HEK293 (cell line): ENCODE results near the gene SLC6A11.

ENCODE experiments used
- CTCF ChIA-PET: fragments of 350-600 bp; formaldehyde crosslinking; extraction: SDS; loops from one replicate; lab custom pipeline; 2021; ENCODE audit warnings: antibody characterized with exemption; lab: Yijun Ruan, JAX
- POLR2A ChIA-PET: fragments of 300-600 bp; formaldehyde crosslinking; extraction: SDS; loops from one replicate; lab custom pipeline; 2020; ENCODE audit warnings: antibody characterized with exemption, inconsistent platforms; lab: Yijun Ruan, JAX
- H3K27ac ChIP-seq: fragments of 200-500 bp; sonication (Bioruptor generic); 2 replicates; pipeline ENCODE4 v1.5.1; 2014; ENCODE audit warnings: low read depth, low read length, control low read depth, inconsistent platforms; ENCODE audit errors: extremely low read depth
- H3K36me3 ChIP-seq, 2 experiments: fragments of 200-500 bp in 1 of 2; sonication (Bioruptor generic) in 1 of 2; 1 replicate in 1 of 2; 2 replicates in 1 of 2; pipeline ENCODE4 v1.5.1; 2014 to 2017; ENCODE audit warnings: inconsistent platforms in 2 of 2, low read length in 2 of 2; ENCODE audit not compliant: control insufficient read depth in 2 of 2, insufficient read depth in 1 of 2
- H3K4me1 ChIP-seq: fragments of 200-500 bp; sonication (Bioruptor generic); 2 replicates; pipeline ENCODE4 v1.5.1; 2014; ENCODE audit warnings: mild to moderate bottlenecking, low read length, inconsistent platforms; ENCODE audit not compliant: control insufficient read depth, insufficient read depth
- H3K4me3 ChIP-seq: 2 replicates; pipeline ENCODE4 v1.5.1; 2011; ENCODE audit warnings: low read depth, mild to moderate bottlenecking, control low read depth, low read length, moderate library complexity
- H3K9me3 ChIP-seq: fragments of 200-500 bp; sonication (Bioruptor generic); 2 replicates; pipeline ENCODE4 v1.5.1; 2014; ENCODE audit warnings: low read depth, low read length, inconsistent platforms; ENCODE audit not compliant: control insufficient read depth, insufficient read depth
- BCL11B ChIP-seq: fragments of 450-650 bp; formaldehyde crosslinking; IDR thresholded peaks from 2 replicates; pipeline ENCODE4 v1.5.1; 2016; ENCODE audit warnings: low read depth, missing biosample characterization, missing genetic modification characterization
- GFI1B ChIP-seq: fragments of 450-650 bp; formaldehyde crosslinking; IDR thresholded peaks from 2 replicates; pipeline ENCODE4 v1.5.1; 2016; ENCODE audit warnings: missing biosample characterization, missing genetic modification characterization
- MYNN ChIP-seq: fragments of 450-650 bp; formaldehyde crosslinking; IDR thresholded peaks from 2 replicates; pipeline ENCODE4 v1.5.1; 2016; ENCODE audit warnings: missing biosample characterization, missing genetic modification characterization, borderline replicate concordance
- ZBTB48 ChIP-seq: fragments of 450-650 bp; formaldehyde crosslinking; IDR thresholded peaks from 2 replicates; pipeline ENCODE4 v1.5.1; 2016; ENCODE audit warnings: missing biosample characterization, missing genetic modification characterization
- ZBTB7A ChIP-seq: fragments of 450-650 bp; formaldehyde crosslinking; IDR thresholded peaks from 2 replicates; pipeline ENCODE4 v1.5.1; 2016; ENCODE audit warnings: low read depth, missing biosample characterization, missing genetic modification characterization
- ZNF37A ChIP-seq: fragments of 450-650 bp; IDR thresholded peaks from 2 replicates; pipeline ENCODE4 v1.5.1; 2018; ENCODE audit warnings: missing biosample characterization, missing genetic modification characterization
- ZNF785 ChIP-seq: fragments of 450-650 bp; formaldehyde crosslinking; IDR thresholded peaks from 2 replicates; pipeline ENCODE4 v1.5.1; 2016; ENCODE audit warnings: missing biosample characterization, missing genetic modification characterization
- ZNF791 ChIP-seq: fragments of 450-650 bp; formaldehyde crosslinking; IDR thresholded peaks from 2 replicates; pipeline ENCODE4 v1.5.1; 2016; ENCODE audit warnings: missing biosample characterization, missing genetic modification characterization
- TF ChIP-seq, protein P1 (sequence below): fragments of 450-650 bp; formaldehyde crosslinking; IDR thresholded peaks from 2 replicates; pipeline ENCODE4 v1.5.1; 2016; ENCODE audit warnings: missing biosample characterization, missing genetic modification characterization
- TF ChIP-seq, protein P2 (sequence below): fragments of 450-650 bp; formaldehyde crosslinking; IDR thresholded peaks from 2 replicates; pipeline ENCODE4 v1.5.1; 2016; ENCODE audit warnings: missing biosample characterization, missing genetic modification characterization
- TF ChIP-seq, protein P3 (sequence below): fragments of 450-650 bp; formaldehyde crosslinking; IDR thresholded peaks from 2 replicates; pipeline ENCODE4 v1.5.1; 2016; ENCODE audit warnings: missing biosample characterization, missing genetic modification characterization
- TF ChIP-seq, protein P4 (sequence below): fragments of 450-650 bp; formaldehyde crosslinking; optimal IDR thresholded peaks from 2 replicates; pipeline ENCODE3; 2016; ENCODE audit warnings: missing biosample characterization, mild to moderate bottlenecking, missing genetic modification characterization
- TF ChIP-seq, protein P5 (sequence below): fragments of 450-650 bp; formaldehyde crosslinking; IDR thresholded peaks from 2 replicates; pipeline ENCODE4 v1.5.1; 2016; ENCODE audit warnings: missing biosample characterization, missing genetic modification characterization

The SLC6A11 gene

DNA sequence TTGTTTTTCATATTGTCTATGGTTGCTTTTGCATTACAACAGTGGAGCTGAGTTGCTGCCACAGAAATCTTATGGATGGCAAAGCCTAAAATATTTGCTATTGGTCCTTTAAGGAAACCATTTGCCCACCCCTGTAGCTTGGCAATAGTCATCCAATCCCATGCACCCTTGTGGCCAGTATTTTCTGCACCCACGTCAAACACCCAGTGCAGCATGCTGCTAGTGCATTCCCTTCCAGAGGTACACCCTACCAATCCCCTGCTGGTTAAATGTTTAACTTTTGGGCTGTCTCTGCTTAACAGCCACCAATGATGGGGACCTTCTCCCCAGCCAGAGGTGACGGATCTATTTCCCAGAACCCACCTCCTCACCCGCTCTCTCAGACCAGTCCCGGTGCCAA lies 23.8 kb upstream of the SLC6A11 start:
- TF ChIP-seq MYNN (tag by site-specific recombination) (no peak), BCL11B (tag by site-specific recombination) (no peak), ZNF37A (tag by site-specific recombination) (no peak), GFI1B (tag by site-specific recombination) (no peak), ZNF791 (no peak), ZBTB7A (no peak)
- TF ChIP-seq, protein P1, sequence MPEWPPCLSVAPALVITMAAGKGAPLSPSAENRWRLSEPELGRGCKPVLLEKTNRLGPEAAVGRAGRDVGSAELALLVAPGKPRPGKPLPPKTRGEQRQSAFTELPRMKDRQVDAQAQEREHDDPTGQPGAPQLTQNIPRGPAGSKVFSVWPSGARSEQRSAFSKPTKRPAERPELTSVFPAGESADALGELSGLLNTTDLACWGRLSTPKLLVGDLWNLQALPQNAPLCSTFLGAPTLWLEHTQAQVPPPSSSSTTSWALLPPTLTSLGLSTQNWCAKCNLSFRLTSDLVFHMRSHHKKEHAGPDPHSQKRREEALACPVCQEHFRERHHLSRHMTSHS (tag by site-specific recombination): no peak
- TF ChIP-seq, protein P2, sequence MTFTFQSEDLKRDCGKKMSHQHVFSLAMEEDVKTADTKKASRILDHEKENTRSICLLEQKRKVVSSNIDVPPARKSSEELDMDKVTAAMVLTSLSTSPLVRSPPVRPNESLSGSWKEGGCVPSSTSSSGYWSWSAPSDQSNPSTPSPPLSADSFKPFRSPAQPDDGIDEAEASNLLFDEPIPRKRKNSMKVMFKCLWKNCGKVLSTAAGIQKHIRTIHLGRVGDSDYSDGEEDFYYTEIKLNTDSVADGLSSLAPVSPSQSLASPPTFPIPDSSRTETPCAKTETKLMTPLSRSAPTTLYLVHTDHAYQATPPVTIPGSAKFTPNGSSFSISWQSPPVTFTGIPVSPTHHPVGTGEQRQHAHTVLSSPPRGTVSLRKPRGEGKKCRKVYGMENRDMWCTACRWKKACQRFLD (tag by site-specific recombination): no peak
- TF ChIP-seq, protein P3, sequence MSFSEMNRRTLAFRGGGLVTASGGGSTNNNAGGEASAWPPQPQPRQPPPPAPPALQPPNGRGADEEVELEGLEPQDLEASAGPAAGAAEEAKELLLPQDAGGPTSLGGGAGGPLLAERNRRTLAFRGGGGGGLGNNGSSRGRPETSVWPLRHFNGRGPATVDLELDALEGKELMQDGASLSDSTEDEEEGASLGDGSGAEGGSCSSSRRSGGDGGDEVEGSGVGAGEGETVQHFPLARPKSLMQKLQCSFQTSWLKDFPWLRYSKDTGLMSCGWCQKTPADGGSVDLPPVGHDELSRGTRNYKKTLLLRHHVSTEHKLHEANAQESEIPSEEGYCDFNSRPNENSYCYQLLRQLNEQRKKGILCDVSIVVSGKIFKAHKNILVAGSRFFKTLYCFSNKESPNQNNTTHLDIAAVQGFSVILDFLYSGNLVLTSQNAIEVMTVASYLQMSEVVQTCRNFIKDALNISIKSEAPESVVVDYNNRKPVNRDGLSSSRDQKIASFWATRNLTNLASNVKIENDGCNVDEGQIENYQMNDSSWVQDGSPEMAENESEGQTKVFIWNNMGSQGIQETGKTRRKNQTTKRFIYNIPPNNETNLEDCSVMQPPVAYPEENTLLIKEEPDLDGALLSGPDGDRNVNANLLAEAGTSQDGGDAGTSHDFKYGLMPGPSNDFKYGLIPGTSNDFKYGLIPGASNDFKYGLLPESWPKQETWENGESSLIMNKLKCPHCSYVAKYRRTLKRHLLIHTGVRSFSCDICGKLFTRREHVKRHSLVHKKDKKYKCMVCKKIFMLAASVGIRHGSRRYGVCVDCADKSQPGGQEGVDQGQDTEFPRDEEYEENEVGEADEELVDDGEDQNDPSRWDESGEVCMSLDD (tag by site-specific recombination): no peak
- H3K4me3 ChIP-seq: no peak overlapping the region
- H3K9me3 ChIP-seq: no peaks in the 10 kb centered on the region
- ChIA-PET CTCF (interaction anchor here (1.2 kb wide), 1 partner anchor 268 kb away, joined by 3 read pairs; no protein-coding TSS in a partner anchor), POLR2A (no interaction called here)
- no peaks in the 10 kb centered on the region for H3K36me3 ChIP-seq
- H3K27ac ChIP-seq: no peak overlapping the region
- no peaks in the 10 kb centered on the region for H3K4me1 ChIP-seq

DNA sequence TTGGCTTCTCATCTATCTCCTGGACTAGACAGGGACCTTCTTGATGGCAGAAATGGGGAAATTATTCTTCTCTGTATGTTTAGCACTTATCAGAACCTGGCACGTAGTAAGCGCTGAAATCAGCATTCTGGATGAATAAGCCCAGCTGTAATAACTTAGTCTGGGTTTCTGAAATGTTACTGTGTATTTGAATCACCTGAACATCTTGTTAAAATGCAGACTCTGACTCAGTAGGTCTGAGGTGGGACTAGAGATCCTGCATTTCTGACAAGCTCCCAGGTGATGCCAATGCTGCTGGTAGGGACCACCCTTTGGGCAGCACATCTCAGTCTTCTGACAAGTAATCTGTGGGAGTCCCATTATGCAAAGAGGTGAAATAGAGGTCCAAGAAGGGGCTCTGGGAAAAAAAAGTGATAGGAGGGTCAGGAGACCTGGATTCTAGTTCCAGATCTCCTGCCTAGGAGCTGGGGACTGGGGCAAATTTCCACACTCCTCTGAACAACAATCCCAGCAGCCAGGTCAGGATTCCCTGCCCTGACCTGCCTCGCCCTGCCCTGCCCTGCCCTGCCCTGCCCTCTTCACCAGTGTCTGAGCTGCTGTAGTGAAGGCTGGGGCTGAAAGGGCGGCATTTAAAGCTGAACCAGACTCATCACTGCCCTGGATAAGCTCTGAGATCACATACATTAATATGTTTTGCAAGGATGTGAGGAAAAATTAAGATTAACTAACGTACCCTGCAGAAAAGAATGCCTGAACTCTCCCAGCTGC lies 17.2 kb upstream of the SLC6A11 start:
- POLR2A ChIA-PET: no interaction called here
- CTCF ChIA-PET: interaction anchor here (0.9 to 1.0 kb wide), 2 partner anchors 16 to 60 kb away, joined by 3 to 5 read pairs; no protein-coding TSS in a partner anchor
- Histone ChIP-seq H3K36me3 (no peaks in the 10 kb centered on the region), H3K9me3 (no peaks in the 10 kb centered on the region), H3K4me3 (no peak overlapping the region), H3K27ac (no peak overlapping the region), H3K4me1 (no peaks in the 10 kb centered on the region)
- TF ChIP-seq, protein P4, sequence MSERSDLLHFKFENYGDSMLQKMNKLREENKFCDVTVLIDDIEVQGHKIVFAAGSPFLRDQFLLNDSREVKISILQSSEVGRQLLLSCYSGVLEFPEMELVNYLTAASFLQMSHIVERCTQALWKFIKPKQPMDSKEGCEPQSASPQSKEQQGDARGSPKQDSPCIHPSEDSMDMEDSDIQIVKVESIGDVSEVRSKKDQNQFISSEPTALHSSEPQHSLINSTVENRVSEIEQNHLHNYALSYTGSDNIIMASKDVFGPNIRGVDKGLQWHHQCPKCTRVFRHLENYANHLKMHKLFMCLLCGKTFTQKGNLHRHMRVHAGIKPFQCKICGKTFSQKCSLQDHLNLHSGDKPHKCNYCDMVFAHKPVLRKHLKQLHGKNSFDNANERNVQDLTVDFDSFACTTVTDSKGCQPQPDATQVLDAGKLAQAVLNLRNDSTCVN (tag by site-specific recombination): no peak
- TF ChIP-seq ZBTB48 (tag by site-specific recombination) (0 out of 2 replicates have a peak, but pooled peaks have one; percentile 25), ZNF785 (tag by site-specific recombination) (no peak)
- TF ChIP-seq, protein P5, sequence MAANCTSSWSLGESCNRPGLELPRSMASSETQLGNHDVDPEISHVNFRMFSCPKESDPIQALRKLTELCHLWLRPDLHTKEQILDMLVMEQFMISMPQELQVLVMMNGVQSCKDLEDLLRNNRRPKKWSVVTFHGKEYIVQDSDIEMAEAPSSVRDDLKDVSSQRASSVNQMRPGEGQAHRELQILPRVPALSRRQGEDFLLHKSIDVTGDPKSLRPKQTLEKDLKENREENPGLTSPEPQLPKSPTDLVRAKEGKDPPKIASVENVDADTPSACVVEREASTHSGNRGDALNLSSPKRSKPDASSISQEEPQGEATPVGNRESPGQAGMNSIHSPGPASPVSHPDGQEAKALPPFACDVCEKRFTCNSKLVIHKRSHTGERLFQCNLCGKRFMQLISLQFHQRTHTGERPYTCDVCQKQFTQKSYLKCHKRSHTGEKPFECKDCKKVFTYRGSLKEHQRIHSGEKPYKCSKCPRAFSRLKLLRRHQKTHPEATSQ (tag by site-specific recombination): no peak
